AG20443 (cell line): ENCODE data around the gene TGFBR3.
A peak's percentile ranks its signal among the peaks of the same experiment; 100 is the strongest.
"Not testable (repeated sequence)": the region's sequence is repeated elsewhere in the genome, so short reads cannot be mapped to it uniquely, and the experiment has no call there.

Source experiments
- DNase-seq: peaks from one replicate; pipeline ENCODE4 v3.0.0; 2012; ENCODE audit warnings: low spot score, mixed read lengths

Gene TGFBR3

DNA sequence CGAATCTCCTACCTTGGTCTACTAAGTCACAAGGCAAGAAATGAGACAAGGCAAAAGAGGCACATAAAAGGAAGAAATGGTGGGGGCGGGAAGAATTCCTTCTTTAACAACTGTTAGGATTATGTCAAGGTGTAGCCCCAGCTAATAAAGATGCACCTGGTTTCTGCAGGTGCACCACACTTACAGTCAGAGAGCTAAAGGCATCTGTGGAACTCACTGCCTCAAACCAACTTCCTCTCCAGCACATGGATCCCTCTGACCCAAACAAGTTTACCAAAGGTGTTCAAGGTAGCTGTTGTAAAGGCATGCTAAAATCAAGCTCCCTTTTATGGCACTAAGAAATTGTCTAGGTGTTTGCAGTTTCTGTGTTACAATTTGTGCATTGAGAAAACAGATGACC is 38.1 kb downstream of the TGFBR3 start:
- no peak for DNase-seq

DNA sequence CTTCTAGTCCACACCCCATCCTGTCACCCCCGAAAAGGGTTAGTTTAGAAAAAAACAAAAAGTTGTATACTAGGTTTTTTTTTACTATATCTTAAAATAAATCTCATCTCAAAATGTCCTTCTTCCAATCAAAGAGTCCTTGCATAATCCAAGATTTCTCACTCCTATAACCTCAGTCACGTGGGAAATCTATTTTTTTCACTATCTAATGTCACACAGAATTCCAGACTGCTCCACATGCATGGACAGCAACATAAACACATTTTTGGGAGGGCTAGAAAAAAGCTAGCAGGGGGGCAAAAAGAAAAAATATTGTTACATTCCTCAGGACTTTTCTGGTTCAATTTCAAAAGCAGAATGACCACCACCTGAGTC is 39.3 kb downstream of the TGFBR3 start:
- DNase-seq, result no peak

DNA sequence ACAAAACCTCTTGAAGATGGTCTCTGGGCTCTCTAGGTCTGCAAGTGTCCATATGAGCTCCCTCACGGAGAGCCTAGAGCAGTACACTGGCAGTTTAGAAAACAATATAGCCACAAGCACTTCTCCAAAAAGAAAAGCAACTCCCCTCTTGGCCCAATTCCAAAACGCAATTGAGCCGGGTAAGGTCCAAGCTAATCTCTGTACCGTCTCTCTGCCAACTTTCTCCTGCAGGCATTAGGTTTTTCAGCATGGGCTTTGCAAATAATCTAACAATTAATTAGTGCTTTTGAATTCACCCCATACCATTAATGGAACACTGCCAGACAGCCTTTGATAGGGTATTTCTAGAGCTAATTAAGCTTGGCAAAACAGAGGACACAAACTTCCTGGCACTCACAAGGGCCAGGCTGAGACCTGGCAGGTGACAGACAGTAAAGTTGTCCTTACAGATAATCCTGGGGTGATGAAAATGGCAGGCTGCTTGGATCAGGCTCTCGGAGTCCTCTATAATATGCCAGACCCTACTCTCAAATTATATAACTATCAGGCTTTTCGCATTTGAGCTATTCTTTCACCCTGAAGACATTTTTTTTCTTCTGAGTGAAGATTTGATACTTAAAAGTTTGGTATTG is 39.8 kb downstream of the TGFBR3 start:
- peak; percentile 20 for DNase-seq

DNA sequence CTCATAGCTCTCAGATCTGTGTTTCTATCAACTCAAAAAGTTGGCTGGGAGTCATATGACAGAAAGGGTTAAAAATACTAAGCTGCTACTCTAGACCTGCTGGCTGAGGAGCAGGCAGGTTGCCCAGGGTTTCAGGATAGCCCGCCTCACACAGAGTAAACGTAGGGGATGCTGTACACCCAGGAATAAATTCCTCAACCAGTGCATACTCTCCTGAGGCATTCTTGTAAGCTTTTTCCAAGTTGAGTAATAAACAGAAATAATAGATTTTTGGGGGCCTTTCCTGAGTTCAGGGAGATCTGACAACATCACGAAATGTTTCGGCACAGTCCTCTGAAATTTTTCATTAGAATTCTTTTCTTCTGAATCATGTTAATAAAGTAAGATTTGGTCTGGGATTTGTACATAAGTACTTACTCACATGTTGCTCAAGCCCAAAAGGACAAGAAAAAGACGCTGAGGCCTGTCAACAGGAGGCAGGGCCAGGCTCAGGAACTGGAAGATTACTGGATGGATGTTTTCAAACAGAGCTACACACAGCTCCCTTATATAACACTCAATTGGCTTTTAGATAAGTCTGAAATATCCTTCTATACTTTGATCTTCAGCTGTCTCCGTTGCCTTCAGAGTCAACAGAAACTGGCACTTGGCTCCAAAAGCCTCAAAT is 41.0 kb downstream of the TGFBR3 start:
- DNase-seq, result peak; percentile 88

DNA sequence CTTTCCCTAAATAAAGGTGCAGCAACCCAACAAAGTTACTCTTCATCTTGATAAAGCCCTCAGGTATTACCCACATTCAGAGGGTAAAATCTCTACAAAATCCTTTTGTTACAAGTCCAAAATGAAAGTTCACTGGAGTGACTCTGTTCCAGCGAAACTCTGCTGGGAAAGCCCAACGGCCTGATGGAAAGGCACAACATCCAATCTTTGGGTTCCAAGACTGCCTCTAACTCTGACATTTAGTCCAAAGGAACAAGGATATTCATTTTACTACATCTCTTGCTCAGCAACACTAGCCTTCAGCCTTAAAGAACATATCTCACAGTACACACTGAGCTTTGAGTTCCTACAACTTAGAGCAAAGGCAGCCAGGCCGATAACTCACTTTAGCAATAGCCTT is 42.1 kb downstream of the TGFBR3 start:
- DNase-seq, result no peak

DNA sequence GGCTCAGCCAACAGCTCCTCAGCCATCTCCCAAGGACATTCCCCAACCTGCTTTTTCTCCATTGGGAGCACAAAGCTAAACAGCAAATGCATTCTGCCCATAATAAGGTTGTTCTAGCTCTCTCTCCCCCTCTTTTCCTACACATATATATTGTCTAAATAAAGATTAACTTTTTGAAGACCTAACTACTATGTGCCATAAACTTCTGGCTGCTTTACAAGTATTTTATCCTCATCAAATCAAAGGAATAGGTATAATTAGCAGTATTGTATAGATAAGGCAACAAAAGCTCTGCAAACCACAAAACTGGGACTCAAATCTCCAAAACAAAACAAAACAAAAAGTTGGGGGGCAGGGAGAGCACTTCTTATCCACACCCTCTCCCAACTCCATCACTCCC is 43.4 kb downstream of the TGFBR3 start:
- no peak for DNase-seq

DNA sequence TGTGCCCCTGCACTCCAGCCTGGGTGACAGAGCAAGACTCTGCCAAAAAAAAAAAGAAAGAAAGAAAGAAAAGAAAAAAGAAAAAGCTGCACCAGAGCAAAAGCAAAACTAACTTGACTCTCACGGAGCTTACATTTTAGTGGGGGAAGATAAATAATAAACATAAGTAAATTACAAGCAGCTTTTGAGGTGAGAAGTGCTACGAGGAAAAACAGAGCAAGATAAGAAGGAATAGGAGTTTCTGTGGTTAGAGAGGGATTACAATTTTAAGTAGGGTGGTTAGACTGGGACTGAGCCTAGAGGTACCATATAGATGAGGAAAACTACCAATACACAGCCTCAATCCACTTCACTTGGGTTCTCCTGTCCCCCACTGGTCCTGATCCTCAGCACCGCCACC is 43.9 kb downstream of the TGFBR3 start:
- no peak for DNase-seq

DNA sequence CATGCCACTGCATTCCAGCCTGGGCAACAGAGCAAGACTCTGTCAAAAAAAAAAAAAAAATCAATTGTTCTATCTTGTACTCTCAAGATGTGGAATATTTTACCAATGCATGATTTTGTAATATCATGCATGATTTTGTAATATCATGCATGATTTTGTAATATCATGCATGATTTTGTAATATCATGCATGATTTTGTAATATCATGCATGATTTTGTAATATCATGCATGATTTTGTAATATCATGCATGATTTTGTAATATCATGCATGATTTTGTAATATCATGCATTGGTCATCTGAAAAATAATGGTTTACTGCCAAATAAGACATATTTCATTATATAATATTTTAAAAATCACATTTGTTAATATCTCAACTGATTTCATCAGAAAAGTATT is 45.7 kb downstream of the TGFBR3 start:
- not testable (repeated sequence) for DNase-seq

DNA sequence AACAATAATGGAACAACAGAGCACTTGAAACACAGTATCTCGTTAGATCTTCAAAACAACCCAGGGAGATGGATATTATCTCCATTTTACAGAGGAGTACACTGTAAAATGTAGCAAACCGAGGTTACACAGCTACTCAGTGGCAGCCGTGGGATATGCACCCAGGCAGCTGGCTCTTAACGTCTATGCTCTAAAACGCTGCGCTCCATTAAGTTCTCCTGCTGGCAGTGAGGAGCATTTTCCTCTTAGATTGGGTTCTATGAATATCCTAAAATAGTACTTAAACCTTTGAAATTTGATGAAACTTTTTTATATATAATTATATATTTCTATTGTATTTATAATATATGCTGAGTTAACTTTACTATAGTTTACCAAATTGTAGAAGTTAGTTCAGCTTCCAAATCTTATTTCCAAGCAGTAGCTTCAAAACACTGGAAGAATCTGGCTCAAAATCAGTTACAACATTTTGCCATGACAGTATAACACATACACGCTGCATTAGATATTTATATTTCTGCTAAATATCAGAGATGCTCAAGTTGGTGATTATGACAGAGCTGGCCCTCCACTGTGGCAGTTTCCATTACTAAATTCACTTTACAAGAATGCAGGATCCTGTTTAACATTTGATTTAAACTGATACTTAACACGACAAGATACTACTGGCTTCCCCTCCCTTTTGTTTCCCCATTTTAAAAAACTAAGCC is 49.5 kb downstream of the TGFBR3 start:
- DNase-seq, result no peak

DNA sequence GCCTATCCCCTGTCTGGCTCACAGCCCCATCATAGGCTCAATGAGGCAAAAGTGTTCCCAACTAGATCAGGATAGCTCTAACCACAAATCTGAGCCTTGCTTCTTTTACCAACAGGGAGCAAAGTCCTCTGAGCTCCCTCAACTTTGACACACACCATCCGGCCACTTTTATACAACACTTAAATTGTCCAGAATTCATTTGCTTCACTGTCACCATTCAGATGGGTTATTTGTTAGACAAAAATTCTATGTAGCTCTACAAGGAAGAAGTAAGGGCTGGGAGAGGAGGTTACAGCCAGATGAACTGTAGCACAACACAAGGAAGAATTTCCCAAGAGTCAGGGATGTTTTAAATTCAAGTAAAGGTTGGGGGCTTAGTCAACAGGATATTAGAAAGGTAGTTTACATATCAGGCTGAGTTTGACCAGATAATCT is 50.8 kb downstream of the TGFBR3 start:
- no peak for DNase-seq

DNA sequence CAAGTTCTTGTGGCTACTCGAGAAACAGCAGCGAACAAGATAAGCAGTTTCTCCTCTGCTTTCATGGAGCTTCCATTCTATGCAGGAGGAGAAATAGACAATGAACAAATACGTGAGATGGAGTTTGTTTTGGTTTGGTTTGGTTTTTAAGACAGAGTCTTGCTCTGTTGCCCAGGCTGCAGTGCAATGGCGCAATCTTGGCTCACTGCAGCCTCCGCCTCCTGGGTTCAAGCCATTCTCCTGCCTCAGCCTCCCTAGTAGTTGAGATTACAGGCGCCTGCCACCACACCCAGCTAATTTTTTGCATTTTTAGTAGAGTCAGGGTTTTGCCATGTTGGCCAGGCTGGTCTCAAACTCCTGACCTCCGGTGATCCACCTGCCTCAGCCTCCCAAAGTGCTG is 51.4 kb downstream of the TGFBR3 start:
- not testable (repeated sequence) for DNase-seq

DNA sequence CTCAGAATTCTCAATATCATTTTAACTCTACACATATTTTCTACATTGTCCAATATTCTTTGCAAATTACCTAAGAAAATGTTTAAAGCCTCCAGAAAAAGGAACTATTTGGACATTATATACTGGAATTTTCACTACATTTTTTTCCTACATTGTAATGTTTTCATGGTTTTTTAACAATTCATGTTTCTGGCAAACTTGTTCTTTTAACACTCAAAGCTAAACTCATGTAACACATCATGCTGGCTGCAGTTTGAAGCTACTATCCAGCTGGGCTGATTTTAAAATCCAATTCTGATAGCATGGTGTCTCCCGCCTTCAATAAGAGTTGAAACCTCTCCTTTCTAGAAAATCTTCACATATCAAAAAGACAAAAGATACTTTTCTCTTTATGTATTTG is 52.0 kb downstream of the TGFBR3 start:
- DNase-seq, result no peak

DNA sequence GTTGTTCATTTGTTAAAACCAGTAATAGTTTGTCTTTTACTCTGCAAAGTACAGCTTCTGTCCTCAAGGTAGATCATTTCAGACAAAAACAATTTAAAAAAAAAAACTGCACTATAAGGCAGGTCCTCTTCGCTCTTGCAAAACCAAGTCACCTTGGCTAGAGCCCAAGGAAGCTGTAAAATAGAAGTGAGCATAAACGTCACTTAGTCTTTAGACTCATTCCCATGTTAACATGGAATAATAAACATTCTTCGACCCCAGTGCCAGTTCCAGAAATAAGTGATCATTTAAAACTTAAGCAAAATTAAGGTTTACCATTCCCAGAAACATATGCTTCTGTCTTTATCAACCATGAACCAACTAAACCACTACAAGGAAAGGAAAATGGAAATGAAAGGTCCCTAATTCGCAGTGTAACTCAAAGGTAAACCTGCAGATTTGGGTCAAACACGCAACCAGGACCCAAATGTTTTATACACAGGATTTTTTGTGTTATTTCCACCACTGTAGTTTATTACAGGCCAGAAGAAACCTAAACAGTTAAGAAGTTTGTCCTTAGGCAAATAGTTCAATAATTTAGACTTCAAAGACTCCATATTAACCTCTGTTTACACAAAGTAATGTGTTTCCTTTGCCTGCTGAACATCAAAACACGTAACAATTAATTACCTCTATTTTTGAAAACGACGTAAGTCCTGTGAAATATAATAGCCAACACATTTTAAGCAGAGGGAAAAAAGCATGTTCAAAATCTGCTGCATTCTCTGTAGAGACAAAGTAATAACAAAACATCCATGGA is 54.6 kb downstream of the TGFBR3 start:
- DNase-seq, result no peak

DNA sequence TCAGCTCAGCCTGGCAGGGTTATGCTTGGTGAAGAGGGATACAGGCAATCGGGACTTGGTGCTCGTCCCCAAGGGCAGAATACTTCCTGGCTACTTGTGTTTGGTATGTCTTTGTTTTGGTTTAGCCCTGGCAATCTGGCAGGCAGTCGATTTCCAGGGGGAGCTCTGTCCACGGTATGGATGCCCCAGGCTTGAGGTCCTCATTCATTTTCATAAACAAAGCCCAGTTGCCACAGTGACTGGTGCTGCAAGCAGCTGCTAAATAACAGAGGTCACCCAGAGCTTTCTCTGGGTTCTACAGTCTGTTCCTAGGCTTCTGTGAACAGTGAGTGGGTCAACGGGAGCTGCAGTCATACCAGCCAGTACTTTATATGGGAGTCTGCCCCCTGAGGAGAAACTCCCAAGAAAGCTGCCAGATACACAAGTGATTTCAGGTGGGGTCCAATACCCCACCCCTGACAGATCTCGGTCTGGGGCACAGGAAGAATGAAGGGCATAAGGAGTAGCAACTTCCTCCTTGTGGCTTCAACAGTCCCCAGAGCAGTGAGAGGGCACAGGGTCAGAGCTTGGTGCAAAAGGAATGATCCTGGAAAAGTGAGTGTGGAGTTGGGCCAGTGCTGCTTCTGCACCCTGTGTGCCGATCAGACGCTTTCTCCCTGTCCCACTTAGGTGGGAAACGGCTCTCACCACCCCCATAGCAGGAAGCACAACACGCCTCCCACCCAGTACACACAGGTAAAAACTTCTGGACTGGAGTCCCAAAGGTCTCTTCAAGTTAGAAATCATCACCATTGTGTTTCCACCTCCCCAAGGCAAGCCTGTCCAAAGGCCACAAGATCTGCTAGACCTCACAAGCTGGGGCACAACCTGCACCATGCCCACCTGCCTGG is 55.5 kb downstream of the TGFBR3 start:
- DNase-seq, result peak; percentile 76

DNA sequence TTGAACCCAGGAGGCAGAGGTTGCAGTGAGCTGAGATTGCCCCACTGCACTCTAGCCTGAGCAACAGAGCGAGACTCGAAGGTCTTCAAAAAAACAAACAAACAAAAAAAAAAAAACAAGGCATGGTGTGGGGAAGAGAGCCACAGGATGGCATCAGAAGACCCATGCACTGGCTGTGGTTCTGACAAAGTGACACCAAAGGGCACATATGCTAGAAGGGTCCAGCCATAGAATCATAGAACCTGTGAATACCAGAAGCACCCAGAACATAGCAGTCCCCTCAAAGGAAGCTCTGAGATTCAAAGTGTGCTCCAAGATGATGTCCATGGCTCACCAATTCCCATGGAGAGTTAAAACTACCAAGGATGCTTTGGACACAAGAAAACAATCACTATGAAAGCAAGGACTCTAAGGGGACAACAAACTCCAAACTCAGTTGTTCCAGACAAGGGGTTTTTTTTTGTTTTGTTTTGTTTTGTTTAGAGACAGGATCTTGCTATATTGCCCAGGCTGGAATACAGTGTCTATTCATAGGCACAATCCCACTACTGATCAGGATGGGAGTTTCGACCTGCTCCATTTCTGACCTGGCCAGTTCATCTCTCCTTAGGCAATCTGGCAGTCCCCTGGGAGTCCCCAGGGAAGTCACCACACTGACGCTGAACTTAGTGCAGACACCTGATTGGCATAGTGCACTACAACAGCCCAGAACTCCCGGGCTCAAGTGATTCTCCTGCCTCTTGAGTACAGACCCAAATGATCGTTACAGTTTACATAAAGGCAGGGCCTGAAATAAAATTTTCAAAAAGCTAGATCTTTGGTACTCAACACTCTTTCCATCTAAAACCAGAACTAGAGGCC is 56.4 kb downstream of the TGFBR3 start:
- DNase-seq, result no peak

DNA sequence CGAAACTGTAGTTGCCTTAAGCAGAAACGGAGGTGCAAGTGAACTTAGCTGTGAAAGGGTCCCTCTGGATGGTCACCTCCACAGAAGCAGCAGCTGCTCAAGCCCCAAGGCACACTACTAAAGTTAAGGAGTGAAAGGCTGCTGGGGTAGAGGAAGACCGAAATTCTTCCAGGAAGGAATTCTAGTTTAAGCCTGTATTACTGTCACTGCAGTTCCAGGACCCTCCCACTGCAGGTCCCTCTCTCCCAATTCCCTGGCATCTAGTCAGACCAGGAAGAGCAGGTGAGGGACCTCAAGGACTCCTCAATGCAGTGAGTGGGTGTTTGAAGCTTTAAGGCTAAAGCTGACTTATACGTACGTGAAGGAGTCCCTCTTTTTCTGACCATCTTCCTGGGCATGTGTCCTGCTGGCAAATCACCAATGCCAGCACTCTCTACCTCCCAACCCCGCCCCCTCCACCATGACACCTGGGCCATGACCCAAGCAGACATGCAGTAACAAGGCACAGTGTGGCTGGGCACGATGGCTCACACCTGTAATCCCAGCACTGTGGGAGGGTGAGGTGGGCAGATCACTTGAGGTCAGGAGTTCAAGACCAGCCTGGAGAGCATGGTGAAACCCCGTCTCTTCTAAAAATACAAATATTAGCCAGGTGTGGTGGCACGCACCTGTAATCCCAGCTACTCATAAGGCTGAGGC is 57.2 kb downstream of the TGFBR3 start:
- DNase-seq, result no peak

DNA sequence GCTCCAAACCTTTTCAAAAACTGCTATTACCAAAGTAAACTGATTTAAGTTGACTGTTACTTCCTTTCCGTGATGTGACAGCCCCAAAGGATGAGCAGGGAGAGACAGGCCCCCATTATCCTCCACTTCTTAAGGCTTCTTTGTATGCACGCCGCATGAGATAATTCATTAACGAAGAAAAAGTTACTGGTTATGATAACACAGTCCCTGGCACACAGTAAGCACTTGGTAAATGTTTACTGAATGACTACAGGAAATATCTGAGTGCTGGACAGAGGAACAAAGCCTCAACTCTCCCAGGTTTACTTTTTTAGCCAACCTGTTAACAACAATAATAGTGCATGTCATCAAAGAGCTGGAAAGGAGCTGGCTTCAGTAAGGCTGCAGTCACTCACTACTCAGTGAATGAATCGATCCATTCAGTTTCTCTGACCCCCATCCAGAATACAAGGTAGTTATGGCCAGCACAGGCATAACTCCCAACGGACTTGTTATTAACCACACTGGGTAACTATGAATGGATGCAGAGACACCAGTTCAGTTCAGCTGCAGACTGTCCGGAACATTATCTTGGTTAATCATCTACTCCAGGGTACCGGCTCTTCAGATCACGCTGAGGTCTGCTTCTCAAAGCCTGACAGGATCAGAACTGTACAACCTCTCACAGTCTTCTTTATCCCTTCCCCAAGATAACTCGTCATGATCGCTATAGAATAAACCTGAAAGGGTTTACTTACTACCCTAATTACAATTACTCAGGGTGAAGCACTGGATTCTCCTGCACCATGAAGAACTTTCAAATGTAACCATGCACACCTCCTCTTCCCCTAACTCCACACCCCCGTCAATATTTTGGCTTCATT is 58.3 kb downstream of the TGFBR3 start:
- no peak for DNase-seq

DNA sequence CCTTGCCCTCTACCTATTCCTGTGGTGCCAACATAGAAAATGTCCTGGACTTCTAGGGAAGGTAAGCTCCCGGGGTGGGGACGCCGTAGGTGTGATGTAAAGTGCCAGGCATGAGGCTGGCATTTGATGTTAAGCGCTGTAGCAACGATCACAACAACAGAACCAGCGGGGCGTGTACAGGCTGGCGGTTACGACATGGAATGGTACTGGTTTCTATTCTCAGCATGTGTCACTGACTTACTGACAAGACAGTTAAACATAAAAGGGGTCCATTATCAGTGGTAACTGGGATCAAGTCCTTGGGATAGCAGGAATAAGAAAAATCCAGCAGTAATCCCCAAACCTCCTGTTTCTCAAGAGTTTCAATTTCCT is 58.9 kb downstream of the TGFBR3 start:
- peak; percentile 29 for DNase-seq

DNA sequence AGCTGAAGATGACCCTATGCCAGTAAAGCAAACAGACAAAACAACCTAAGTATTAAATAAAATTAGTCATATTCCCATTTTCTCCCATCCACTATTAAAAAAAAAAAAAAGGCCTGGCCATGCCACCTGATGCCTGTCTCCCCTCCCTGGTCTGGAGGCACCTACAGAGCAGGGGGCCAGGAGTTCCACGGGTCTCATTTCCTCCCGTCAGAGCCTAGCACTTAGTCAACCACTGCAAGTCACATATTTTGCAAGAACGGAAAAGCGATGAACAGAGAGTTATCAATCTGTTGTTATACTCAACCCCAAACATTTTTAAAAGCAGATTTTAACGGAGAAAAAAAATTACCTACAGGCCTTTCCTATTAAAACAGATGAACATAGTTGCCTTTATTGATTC is 59.3 kb downstream of the TGFBR3 start:
- DNase-seq, result no peak
